Spleen (tissue), 11 donors: Measurements from ENCODE around the gene MEX3C. TPM values are rescaled to one million over a fixed set of nuclear protein-coding genes. Genes with fewer than 3 reads are reported as not detected.

Source experiments
- DNase-seq: peaks from one replicate; pipeline ENCODE4 v3.0.0-alpha.2; 2020
- H3K27ac ChIP-seq, 8 donors: fragments of 200-600 bp; sonication (generic) in 7 of 8; 1 replicate in 4 of 8; 2 replicates in 4 of 8; pipeline versions ENCODE4 v1.5.0 to v1.8.0; 2016 to 2021; ENCODE audit warnings: inconsistent platforms in 4 of 8, mild to moderate bottlenecking in 4 of 8, moderate library complexity in 1 of 8
- H3K27me3 ChIP-seq, 7 donors: fragments of 200-600 bp; sonication (generic) in 6 of 7; replicated peaks in 1 of 7; 1 replicate in 4 of 7; 2 replicates in 3 of 7; pipeline versions ENCODE4 v1.5.0 to v1.8.0; 2016 to 2021; ENCODE audit warnings: inconsistent platforms in 3 of 7, mild to moderate bottlenecking in 1 of 7
- H3K36me3 ChIP-seq, 6 donors: fragments of 200-600 bp; sonication (generic) in 5 of 6; 1 replicate in 4 of 6; 2 replicates in 2 of 6; pipeline versions ENCODE4 v1.5.0 to v1.8.0; 2016 to 2021; ENCODE audit warnings: inconsistent platforms in 2 of 6
- H3K4me1 ChIP-seq, 6 donors: fragments of 200-600 bp; sonication (generic) in 5 of 6; 1 replicate in 3 of 6; 2 replicates in 3 of 6; pipeline versions ENCODE4 v1.5.0 to v1.8.0; 2016 to 2021; ENCODE audit warnings: inconsistent platforms in 3 of 6
- H3K4me3 ChIP-seq, 8 donors: fragments of 200-600 bp; sonication (generic) in 7 of 8; 1 replicate in 4 of 8; 2 replicates in 4 of 8; pipeline versions ENCODE4 v1.5.0 to v1.8.0; 2016 to 2021; ENCODE audit warnings: inconsistent platforms in 4 of 8, mild to moderate bottlenecking in 4 of 8, moderate library complexity in 2 of 8
- H3K9me3 ChIP-seq, 8 donors: fragments of 200-600 bp; sonication (generic) in 7 of 8; 1 replicate in 4 of 8; 2 replicates in 4 of 8; pipeline versions ENCODE4 v1.5.0 to v1.8.0; 2016 to 2021; ENCODE audit warnings: inconsistent platforms in 4 of 8
- POLR2A ChIP-seq, 3 donors: fragments of 450-650 bp; IDR thresholded peaks; one replicate each; pipeline ENCODE4 v1.5.1; 2017; ENCODE audit warnings: antibody characterized with exemption in 3 of 3, mild to moderate bottlenecking in 1 of 3
- POLR2AphosphoS5 ChIP-seq, 3 donors: sonication (generic); formaldehyde crosslinking; IDR thresholded peaks; one replicate each; pipeline ENCODE4 v1.5.1; 2017; ENCODE audit warnings: antibody characterized with exemption in 3 of 3
- WGBS, 5 donors: extraction: QIAGEN DNeasy Blood & Tissue Kit in 3 of 5; methylation state at CpG; one replicate each; pipeline versions ENCODE4 v1.1.5 to v1.1.7; 2013 to 2018; 5-methylcytosine and 5-hydroxymethylcytosine counted together
- intact Hi-C: fragments of 100-400 bp; cut with DNase I; formaldehyde crosslinking; loops from one replicate; pipeline ENCODE4 v1.15.0; 2023; ENCODE audit warnings: low total_unique reads
- polyA plus RNA-seq, 3 donors: library from polyadenylated mRNA; stranded (reverse); fragments of 200-250 nt; gene quantifications; one replicate each; pipeline ENCODE4 v1.2.1, GENCODE V29; 2013
- total RNA-seq, 7 donors: library from RNA; depleted of rRNA in 3 of 7; stranded (reverse); fragments of >200 nt in 3 of 7; fragmentation: NEBNext Ultra II Directional in 4 of 7; extraction: Animal tissue kit (Norgen Biotek cat#: 25700) in 4 of 7; gene quantifications; one replicate each; pipeline versions ENCODE4 v1.1.0 to v1.2.1, GENCODE V29; 2016 to 2021
- TF ChIP-seq, protein P1 (sequence below), 11 experiments: fragments of 200-600 bp in 7 of 11; fragments of 450-650 bp in 4 of 11; sonication (generic) in 4 of 11; IDR thresholded peaks in 8 of 11; conservative IDR thresholded peaks in 3 of 11; 1 replicate in 7 of 11; 2 replicates in 4 of 11; pipeline versions ENCODE4 v1.4.0 to v1.8.0; 2016 to 2021; ENCODE audit warnings: antibody characterized with exemption in 11 of 11, inconsistent platforms in 4 of 11, mild to moderate bottlenecking in 1 of 11
- donor health status: healthy with polysubstance abuse.
- donor health status: DM: no; HTN: no; CAD: no; lungs with moderate emphysema.
- donor health status: DM: no; HTN: no; CAD: no.
- donor health status: Bipolar disorder and iron deficiency.
- donor health status: healthy.
- donor health status: DM: no; HTN: no; CAD: no.
- donor health status: DM: yes; HTN: yes; CAD: no.

The MEX3C gene
- total and polyA plus RNA-seq, 10 donors = 10.2 to 56.7 (median 42.7) TPM

DNA sequence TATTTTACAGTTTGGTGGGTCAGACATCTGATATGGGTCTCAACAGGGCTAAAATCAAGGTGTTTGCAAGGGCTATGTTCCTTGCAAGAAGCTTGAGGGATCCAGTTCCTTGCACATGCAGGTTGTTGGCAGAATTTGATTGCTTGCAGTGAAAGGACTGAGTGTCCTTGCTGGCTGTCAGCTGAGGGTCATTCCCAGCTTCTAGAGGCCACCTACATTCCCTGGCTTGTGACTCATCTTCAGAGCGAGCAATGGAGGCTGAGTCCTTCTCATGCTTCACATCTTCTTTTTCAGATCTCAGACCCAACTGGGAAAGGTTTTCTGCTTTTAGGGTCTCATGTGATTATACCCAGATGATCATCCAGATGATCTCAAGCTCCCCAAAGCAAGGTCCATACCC, 12.4 kb downstream of the MEX3C start:
- peaks cover 0 to 20% (median 0%) of the 10 kb centered on the region in 6 donors for H3K36me3 ChIP-seq
- 90 to 100% (median 100%) methylated on average over 1 of the region's 1 CpG for WGBS, 5 donors
- no peak overlapping the region for H3K27ac ChIP-seq
- DNase-seq = no peak
- TF ChIP-seq POLR2AphosphoS5 (IDR thresholded peaks at IDR 0.05) = no peak
- TF ChIP-seq, protein P1, sequence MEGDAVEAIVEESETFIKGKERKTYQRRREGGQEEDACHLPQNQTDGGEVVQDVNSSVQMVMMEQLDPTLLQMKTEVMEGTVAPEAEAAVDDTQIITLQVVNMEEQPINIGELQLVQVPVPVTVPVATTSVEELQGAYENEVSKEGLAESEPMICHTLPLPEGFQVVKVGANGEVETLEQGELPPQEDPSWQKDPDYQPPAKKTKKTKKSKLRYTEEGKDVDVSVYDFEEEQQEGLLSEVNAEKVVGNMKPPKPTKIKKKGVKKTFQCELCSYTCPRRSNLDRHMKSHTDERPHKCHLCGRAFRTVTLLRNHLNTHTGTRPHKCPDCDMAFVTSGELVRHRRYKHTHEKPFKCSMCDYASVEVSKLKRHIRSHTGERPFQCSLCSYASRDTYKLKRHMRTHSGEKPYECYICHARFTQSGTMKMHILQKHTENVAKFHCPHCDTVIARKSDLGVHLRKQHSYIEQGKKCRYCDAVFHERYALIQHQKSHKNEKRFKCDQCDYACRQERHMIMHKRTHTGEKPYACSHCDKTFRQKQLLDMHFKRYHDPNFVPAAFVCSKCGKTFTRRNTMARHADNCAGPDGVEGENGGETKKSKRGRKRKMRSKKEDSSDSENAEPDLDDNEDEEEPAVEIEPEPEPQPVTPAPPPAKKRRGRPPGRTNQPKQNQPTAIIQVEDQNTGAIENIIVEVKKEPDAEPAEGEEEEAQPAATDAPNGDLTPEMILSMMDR (IDR thresholded peaks at IDR 0.05 in 8 of 11, conservative IDR thresholded peaks at IDR 0.05 in 3 of 11) = no peak
- TF ChIP-seq POLR2A (IDR thresholded peaks at IDR 0.05) = no peak
- H3K9me3 ChIP-seq = no peaks in the 10 kb centered on the region
- no peak overlapping the region for H3K4me3 ChIP-seq
- no peaks in the 10 kb centered on the region for H3K27me3 ChIP-seq
- peaks cover 23 to 99% (median 71%) of the 10 kb centered on the region in 6 donors for H3K4me1 ChIP-seq
- intact Hi-C loops = no loop called here

DNA sequence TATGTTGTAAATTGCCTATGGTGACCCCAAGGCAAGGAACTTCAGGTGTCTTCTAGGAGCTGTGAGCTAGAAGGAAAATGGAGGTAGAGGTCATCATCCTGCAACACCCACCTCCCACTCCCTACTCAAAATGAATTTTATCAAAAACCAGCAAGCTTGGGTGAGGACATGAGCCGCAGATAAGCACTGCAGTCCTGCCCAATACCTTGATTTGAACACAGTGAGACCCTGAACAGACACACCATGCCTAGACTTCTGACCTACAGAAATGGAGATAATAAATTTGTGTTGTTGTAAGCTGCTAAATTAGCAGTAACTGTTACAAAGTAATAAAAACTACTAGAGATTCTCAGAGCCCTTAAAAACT, 13.4 kb downstream of the MEX3C start:
- H3K27me3 ChIP-seq = no peaks in the 10 kb centered on the region
- no peak overlapping the region for H3K27ac ChIP-seq
- peaks cover 0 to 20% (median 0%) of the 10 kb centered on the region in 6 donors for H3K36me3 ChIP-seq
- peaks cover 19 to 99% (median 65%) of the 10 kb centered on the region in 6 donors for H3K4me1 ChIP-seq
- TF ChIP-seq POLR2AphosphoS5 (IDR thresholded peaks at IDR 0.05) = no peak
- TF ChIP-seq, protein P1 (IDR thresholded peaks at IDR 0.05 in 8 of 11, conservative IDR thresholded peaks at IDR 0.05 in 3 of 11) = no peak
- TF ChIP-seq POLR2A (IDR thresholded peaks at IDR 0.05) = no peak
- intact Hi-C loops = no loop called here
- H3K9me3 ChIP-seq = no peaks in the 10 kb centered on the region
- no peak for DNase-seq
- H3K4me3 ChIP-seq = no peak overlapping the region
- WGBS, 5 donors = 88 to 100% (median 95%) methylated on average over 1 of the region's 1 CpG

DNA sequence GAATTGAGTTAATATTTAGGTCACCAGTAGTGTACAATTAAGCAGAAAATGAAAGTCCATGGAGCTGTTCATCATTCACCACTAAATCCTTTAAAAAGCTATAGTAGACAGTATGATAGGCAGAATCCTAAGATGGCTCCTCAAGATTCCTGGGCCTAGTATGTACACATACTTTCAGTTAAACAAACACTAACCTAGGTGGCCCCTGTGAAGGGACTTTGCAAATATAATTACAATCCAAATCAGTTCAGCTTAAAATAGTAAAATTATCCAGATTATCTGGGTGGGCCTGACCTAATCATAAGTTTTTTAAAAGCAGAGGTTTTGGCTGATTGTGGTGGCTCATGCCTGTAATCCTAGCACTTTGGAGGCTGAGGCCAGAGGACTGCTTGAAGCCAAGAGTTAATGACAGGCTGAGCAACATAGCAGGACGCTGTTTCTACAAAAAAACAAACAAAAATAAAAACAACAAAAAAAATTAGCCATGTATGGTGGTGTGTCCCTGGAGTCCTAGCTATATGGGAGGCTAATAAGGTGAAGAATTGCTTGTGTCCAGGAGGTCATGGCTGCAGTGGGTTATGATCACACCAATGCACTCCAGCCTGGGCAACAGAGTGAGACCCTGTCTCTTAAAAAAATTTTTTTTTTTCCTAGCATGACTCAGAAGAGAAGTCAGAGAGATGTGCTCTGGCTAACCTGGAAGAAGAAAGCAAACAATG, 13.9 kb downstream of the MEX3C start:
- intact Hi-C loops = no loop called here
- Histone ChIP-seq H3K36me3 (peaks cover 0 to 20% (median 0%) of the 10 kb centered on the region in 6 donors), H3K27me3 (no peaks in the 10 kb centered on the region), H3K27ac (no peak overlapping the region), H3K4me1 (peaks cover 16 to 99% (median 60%) of the 10 kb centered on the region in 6 donors), H3K4me3 (no peak overlapping the region), H3K9me3 (no peaks in the 10 kb centered on the region)
- no peak for TF ChIP-seq POLR2A (IDR thresholded peaks at IDR 0.05)
- TF ChIP-seq POLR2AphosphoS5 (IDR thresholded peaks at IDR 0.05) = no peak
- TF ChIP-seq, protein P1 (IDR thresholded peaks at IDR 0.05 in 8 of 11, conservative IDR thresholded peaks at IDR 0.05 in 3 of 11) = no peak
- WGBS, 5 donors = 90 to 97% (median 95%) methylated on average over 1 of the region's 1 CpG
- DNase-seq = no peak

DNA sequence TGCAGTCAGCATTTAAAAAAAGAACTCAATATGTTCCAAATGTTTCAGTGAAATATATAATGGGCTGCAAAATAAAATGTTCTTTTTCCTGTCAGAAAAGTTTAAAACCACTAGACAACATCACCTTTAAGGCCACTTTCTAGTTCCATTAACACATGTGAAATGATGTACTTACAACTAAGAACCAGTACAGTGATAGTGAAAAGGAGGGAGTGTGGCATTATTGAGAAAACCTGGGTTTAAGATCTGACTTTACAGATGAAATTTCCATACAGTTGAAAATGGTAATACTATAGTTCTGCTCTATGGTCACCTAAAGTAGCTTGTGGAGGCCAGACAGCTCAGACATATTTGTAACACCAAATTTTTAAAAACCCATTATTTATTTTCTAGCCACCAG, 14.7 kb downstream of the MEX3C start:
- no peak for TF ChIP-seq POLR2AphosphoS5 (IDR thresholded peaks at IDR 0.05)
- TF ChIP-seq POLR2A (IDR thresholded peaks at IDR 0.05) = no peak
- Histone ChIP-seq H3K9me3 (no peaks in the 10 kb centered on the region), H3K36me3 (peaks cover 0 to 20% (median 0%) of the 10 kb centered on the region in 6 donors), H3K27me3 (no peaks in the 10 kb centered on the region), H3K4me3 (no peak overlapping the region), H3K27ac (no peak overlapping the region), H3K4me1 (peaks cover 9 to 99% (median 53%) of the 10 kb centered on the region in 6 donors)
- intact Hi-C loops = no loop called here
- DNase-seq = no peak
